ENCODE data around the gene SPEF1. TPM values are rescaled to one million over a fixed set of nuclear protein-coding genes. Genes with fewer than 3 reads are reported as not detected.

The SPEF1 gene
- total and polyA plus RNA-seq, 2 of the 13 experiments (the other 11 are each of a cell fraction or from before 2014, with no cell fraction given), result 0.11 to 0.27 TPM

DNA sequence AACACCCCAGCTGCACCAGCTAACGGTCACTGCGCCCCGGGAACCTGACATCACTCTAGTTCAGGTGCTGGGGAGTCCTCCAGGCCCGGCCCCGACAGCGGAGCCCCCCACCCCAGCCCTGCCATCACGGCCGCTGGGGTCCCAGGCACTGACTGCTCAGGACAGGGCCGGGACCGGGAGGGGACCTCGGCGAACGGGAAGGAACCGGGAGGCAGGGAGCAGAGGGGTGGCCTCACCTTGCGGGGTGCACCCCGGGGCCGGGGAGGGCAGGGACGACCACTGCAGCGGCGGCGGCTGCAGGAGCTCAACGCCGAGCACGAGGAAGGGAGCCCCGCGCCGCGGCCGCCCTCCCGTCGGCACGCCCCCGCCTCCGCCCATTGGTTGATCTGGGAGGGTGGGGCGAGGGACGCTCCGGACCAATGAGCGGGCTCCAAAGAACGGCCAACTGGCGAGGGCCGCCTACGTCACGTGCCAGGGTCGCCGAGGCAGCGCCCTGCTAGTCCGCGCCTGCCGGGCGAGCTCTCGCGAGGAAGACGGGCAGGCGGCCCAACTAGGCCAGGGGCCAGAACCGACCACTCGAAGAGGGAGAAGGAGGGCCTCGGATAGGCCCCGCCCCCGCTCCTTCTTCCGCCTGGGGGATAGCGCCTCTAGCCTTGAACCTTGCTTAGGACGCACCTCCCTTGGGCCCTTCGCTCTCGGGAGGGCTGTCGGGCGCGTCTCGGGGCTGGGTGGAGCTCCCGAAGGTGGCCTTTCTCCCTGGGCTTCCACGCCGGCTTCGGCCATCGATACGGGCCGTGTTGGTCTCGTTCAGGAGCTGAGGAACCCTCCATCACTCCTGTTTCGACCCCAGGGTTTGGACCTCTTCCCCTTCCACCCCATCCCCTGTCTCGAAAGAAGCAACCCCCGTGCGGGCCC, 13.6 kb downstream of the SPEF1 start, which contains the start of gene ADISSP (continued):
- TF ChIP-seq, protein P1, sequence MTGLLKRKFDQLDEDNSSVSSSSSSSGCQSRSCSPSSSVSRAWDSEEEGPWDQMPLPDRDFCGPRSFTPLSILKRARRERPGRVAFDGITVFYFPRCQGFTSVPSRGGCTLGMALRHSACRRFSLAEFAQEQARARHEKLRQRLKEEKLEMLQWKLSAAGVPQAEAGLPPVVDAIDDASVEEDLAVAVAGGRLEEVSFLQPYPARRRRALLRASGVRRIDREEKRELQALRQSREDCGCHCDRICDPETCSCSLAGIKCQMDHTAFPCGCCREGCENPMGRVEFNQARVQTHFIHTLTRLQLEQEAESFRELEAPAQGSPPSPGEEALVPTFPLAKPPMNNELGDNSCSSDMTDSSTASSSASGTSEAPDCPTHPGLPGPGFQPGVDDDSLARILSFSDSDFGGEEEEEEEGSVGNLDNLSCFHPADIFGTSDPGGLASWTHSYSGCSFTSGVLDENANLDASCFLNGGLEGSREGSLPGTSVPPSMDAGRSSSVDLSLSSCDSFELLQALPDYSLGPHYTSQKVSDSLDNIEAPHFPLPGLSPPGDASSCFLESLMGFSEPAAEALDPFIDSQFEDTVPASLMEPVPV (CRISPR knock-in tag; IDR thresholded peaks at IDR 0.05), result peak; percentile 99
- TF ChIP-seq KLF16 (CRISPR knock-in tag; IDR thresholded peaks at IDR 0.05) (peak in 1 of 2 experiments; percentile 84; a peak in 2 of 4 replicates), FOXA1 (IDR thresholded peaks at IDR 0.05) (no peak), FOXA1 (CRISPR knock-in tag; IDR thresholded peaks at IDR 0.05) (peak; percentile 4), AKAP8 (CRISPR knock-in tag; IDR thresholded peaks at IDR 0.05) (peak; percentile 76), KMT2A (CRISPR knock-in tag; IDR thresholded peaks at IDR 0.05) (peak; percentile 62), ETV6 (CRISPR knock-in tag; conservative IDR thresholded peaks at IDR 0.05) (peak; percentile 51; the same call in 1 of the 2 replicates), ZBTB7A (CRISPR knock-in tag; IDR thresholded peaks at IDR 0.05) (peak; percentile 87), RBM39 (IDR thresholded peaks at IDR 0.05; ENCODE audit: low read depth, low read length, poor library complexity, severe bottlenecking) (peak; percentile 62), POLR2AphosphoS5 (IDR thresholded peaks at IDR 0.05; ENCODE audit: low read depth, low read length) (peak; percentile 73), ZNF841 (CRISPR knock-in tag; IDR thresholded peaks at IDR 0.05; ENCODE audit: borderline replicate concordance) (no peak), ZNF792 (CRISPR knock-in tag; IDR thresholded peaks at IDR 0.05) (peak; percentile 77; the same call in 1 of the 2 replicates), ZNF563 (CRISPR knock-in tag; IDR thresholded peaks at IDR 0.05) (peak; percentile 95; the same call in 1 of the 2 replicates), ZNF383 (CRISPR knock-in tag; IDR thresholded peaks at IDR 0.05; ENCODE audit: borderline replicate concordance) (peak; percentile 98), ZNF614 (CRISPR knock-in tag; IDR thresholded peaks at IDR 0.05; ENCODE audit: borderline replicate concordance) (peak; percentile 39), ZFP36L2 (CRISPR knock-in tag; IDR thresholded peaks at IDR 0.05) (no peak; the same call in 1 of the 2 replicates)
- TF ChIP-seq, protein P2, sequence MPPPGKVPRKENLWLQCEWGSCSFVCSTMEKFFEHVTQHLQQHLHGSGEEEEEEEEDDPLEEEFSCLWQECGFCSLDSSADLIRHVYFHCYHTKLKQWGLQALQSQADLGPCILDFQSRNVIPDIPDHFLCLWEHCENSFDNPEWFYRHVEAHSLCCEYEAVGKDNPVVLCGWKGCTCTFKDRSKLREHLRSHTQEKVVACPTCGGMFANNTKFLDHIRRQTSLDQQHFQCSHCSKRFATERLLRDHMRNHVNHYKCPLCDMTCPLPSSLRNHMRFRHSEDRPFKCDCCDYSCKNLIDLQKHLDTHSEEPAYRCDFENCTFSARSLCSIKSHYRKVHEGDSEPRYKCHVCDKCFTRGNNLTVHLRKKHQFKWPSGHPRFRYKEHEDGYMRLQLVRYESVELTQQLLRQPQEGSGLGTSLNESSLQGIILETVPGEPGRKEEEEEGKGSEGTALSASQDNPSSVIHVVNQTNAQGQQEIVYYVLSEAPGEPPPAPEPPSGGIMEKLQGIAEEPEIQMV (CRISPR knock-in tag; IDR thresholded peaks at IDR 0.05; ENCODE audit: low read depth), result no peak; the same call in 1 of the 2 replicates
- TF ChIP-seq, protein P3, sequence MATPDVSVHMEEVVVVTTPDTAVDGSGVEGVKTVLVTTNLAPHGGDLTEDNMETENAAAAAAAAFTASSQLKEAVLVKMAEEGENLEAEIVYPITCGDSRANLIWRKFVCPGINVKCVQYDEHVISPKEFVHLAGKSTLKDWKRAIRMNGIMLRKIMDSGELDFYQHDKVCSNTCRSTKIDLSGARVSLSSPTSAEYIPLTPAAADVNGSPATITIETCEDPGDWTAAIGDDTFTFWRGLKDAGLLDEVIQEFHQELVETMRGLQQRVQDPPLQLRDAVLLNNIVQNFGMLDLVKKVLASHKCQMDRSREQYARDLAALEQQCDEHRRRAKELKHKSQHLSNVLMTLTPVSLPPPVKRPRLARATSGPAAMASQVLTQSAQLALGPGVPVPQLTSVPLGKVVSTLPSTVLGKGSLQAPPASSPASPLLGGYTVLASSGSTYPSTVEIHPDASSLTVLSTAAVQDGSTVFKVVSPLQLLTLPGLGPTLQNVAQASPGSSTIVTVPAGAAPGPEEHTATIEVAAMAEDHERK (CRISPR knock-in tag; IDR thresholded peaks at IDR 0.05; ENCODE audit: low read depth), result no peak; the same call in 1 of the 2 replicates
- TF ChIP-seq, protein P4, sequence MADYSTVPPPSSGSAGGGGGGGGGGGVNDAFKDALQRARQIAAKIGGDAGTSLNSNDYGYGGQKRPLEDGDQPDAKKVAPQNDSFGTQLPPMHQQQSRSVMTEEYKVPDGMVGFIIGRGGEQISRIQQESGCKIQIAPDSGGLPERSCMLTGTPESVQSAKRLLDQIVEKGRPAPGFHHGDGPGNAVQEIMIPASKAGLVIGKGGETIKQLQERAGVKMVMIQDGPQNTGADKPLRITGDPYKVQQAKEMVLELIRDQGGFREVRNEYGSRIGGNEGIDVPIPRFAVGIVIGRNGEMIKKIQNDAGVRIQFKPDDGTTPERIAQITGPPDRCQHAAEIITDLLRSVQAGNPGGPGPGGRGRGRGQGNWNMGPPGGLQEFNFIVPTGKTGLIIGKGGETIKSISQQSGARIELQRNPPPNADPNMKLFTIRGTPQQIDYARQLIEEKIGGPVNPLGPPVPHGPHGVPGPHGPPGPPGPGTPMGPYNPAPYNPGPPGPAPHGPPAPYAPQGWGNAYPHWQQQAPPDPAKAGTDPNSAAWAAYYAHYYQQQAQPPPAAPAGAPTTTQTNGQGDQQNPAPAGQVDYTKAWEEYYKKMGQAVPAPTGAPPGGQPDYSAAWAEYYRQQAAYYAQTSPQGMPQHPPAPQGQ (CRISPR knock-in tag; IDR thresholded peaks at IDR 0.05; ENCODE audit: borderline replicate concordance), result 0 out of 2 replicates have a peak, but pooled peaks have one; percentile 11
